Retinal pigment epithelial cell (primary cell): ENCODE results near the gene GPATCH2.
A peak's percentile ranks its signal among the peaks of the same experiment; 100 is the strongest.

Experiments
- DNase-seq: peaks from one replicate; pipeline ENCODE4 v3.0.0-alpha.2; 2010; ENCODE audit warnings: low read depth
- H3K4me3 ChIP-seq: 2 replicates; pipeline ENCODE4 v1.5.1; 2011; ENCODE audit warnings: mild to moderate bottlenecking, low read length, control low read depth, moderate library complexity
- CTCF ChIP-seq: conservative IDR thresholded peaks from 2 replicates; pipeline ENCODE4 v1.5.1; 2011; ENCODE audit warnings: low read depth, low read length, control low read depth, inconsistent platforms

Gene GPATCH2

GRCh38 chr1:217457016-217457415 is 173.9 kb downstream of the GPATCH2 start:
- no peak overlapping the region for H3K4me3 ChIP-seq
- no peak for TF ChIP-seq CTCF
- no peak for DNase-seq

GRCh38 chr1:217456261-217456660 is 174.6 kb downstream of the GPATCH2 start:
- H3K4me3 ChIP-seq = no peak overlapping the region
- DNase-seq = no peak
- TF ChIP-seq CTCF = no peak

GRCh38 chr1:217453816-217454215 is 177.1 kb downstream of the GPATCH2 start:
- no peak overlapping the region for H3K4me3 ChIP-seq
- TF ChIP-seq CTCF = no peak
- DNase-seq = no peak

GRCh38 chr1:217449370-217449769 is 181.5 kb downstream of the GPATCH2 start:
- no peak for DNase-seq
- H3K4me3 ChIP-seq = no peak overlapping the region
- no peak for TF ChIP-seq CTCF

GRCh38 chr1:217443845-217444244 is 187.0 kb downstream of the GPATCH2 start:
- TF ChIP-seq CTCF = no peak
- no peak for DNase-seq
- H3K4me3 ChIP-seq = no peak overlapping the region

GRCh38 chr1:217437376-217437775 is 193.5 kb downstream of the GPATCH2 start:
- H3K4me3 ChIP-seq = no peak overlapping the region
- no peak for TF ChIP-seq CTCF
- DNase-seq = no peak

- H3K4me3 ChIP-seq = no peak overlapping the region
- peak; percentile 71 for DNase-seq
- no peak for TF ChIP-seq CTCF
These were observed 195.7 kb downstream of the GPATCH2 start for GRCh38 chr1:217435204-217435603.
